Nephron (organoid): ENCODE data around the gene SLC35E2B.

Experiments
- H3K27ac Mint-ChIP-seq, 3 experiments: 2 replicates each; pipeline ENCODE4 v1.8.0; 2020; ENCODE audit warnings: mixed read lengths in 3 of 3, mild to moderate bottlenecking in 2 of 3, moderate library complexity in 1 of 3
- H3K27me3 Mint-ChIP-seq: 2 replicates; pipeline ENCODE4 v1.8.0; 2021; ENCODE audit warnings: low read depth, mild to moderate bottlenecking, moderate library complexity, mixed read lengths
- H3K36me3 Mint-ChIP-seq: 2 replicates; pipeline ENCODE4 v1.8.0; 2020; ENCODE audit warnings: low read depth, mixed read lengths
- H3K4me1 Mint-ChIP-seq: 2 replicates; pipeline ENCODE4 v1.8.0; 2020; ENCODE audit warnings: mixed read lengths
- H3K4me3 Mint-ChIP-seq, 3 experiments: 2 replicates each; pipeline ENCODE4 v1.8.0; 2020; ENCODE audit warnings: mild to moderate bottlenecking in 3 of 3, mixed read lengths in 3 of 3, moderate library complexity in 2 of 3
- H3K9me3 Mint-ChIP-seq: 2 replicates; pipeline ENCODE4 v1.8.0; 2020; ENCODE audit warnings: mixed read lengths
- CTCF ChIP-seq, 3 experiments: fragments of 200-600 bp; sonication (generic); IDR thresholded peaks; one replicate each; pipeline ENCODE4 v1.5.0; 2021; ENCODE audit warnings: antibody characterized with exemption in 3 of 3; ENCODE audit not compliant: unreplicated experiment in 3 of 3

The SLC35E2B gene

GRCh38 chr1:1672181-1672965 is 20.2 kb downstream of the SLC35E2B start:
- peaks cover 30% of the 10 kb centered on the region for H3K36me3 Mint-ChIP-seq

GRCh38 chr1:1671365-1672119 is 21.1 kb downstream of the SLC35E2B start:
- Mint-ChIP-seq H3K9me3 (no peaks in the 10 kb centered on the region), H3K36me3 (peaks cover 32% of the 10 kb centered on the region), H3K4me1 (no peaks in the 10 kb centered on the region), H3K4me3 (no peak overlapping the region), H3K27me3 (peaks cover 3% of the 10 kb centered on the region), H3K27ac (no peak overlapping the region)
- TF ChIP-seq CTCF (IDR thresholded peaks at IDR 0.05; ENCODE audit: unreplicated experiment in 3 of 3) = no peak

More at GRCh38 chr1:1672181-1672965, 20.2 kb downstream of the SLC35E2B start:
- no peak for TF ChIP-seq CTCF (IDR thresholded peaks at IDR 0.05; ENCODE audit: unreplicated experiment in 3 of 3)
- no peaks in the 10 kb centered on the region for H3K4me1 Mint-ChIP-seq
- no peaks in the 10 kb centered on the region for H3K9me3 Mint-ChIP-seq
- H3K27ac Mint-ChIP-seq = no peak overlapping the region
- peaks cover 3% of the 10 kb centered on the region for H3K27me3 Mint-ChIP-seq
- no peak overlapping the region for H3K4me3 Mint-ChIP-seq

GRCh38 chr1:1670866-1671265 is 21.7 kb downstream of the SLC35E2B start:
- no peak for TF ChIP-seq CTCF (IDR thresholded peaks at IDR 0.05; ENCODE audit: unreplicated experiment in 3 of 3)
- Mint-ChIP-seq H3K27me3 (peaks cover 3% of the 10 kb centered on the region), H3K36me3 (peaks cover 36% of the 10 kb centered on the region), H3K9me3 (no peaks in the 10 kb centered on the region), H3K27ac (no peak overlapping the region), H3K4me1 (no peaks in the 10 kb centered on the region), H3K4me3 (no peak overlapping the region)

GRCh38 chr1:1669468-1670440 is 22.8 kb downstream of the SLC35E2B start:
- no peak for TF ChIP-seq CTCF (IDR thresholded peaks at IDR 0.05; ENCODE audit: unreplicated experiment in 3 of 3)
- H3K4me1 Mint-ChIP-seq = no peaks in the 10 kb centered on the region
- no peaks in the 10 kb centered on the region for H3K9me3 Mint-ChIP-seq
- peaks cover 36% of the 10 kb centered on the region for H3K36me3 Mint-ChIP-seq
- H3K27me3 Mint-ChIP-seq = peaks cover 3% of the 10 kb centered on the region
- H3K4me3 Mint-ChIP-seq = no peak overlapping the region
- H3K27ac Mint-ChIP-seq = no peak overlapping the region

- no peak overlapping the region for H3K27ac Mint-ChIP-seq
- no peak for TF ChIP-seq CTCF (IDR thresholded peaks at IDR 0.05; ENCODE audit: unreplicated experiment in 3 of 3)
- H3K27me3 Mint-ChIP-seq = peaks cover 3% of the 10 kb centered on the region
- H3K36me3 Mint-ChIP-seq = peaks cover 30% of the 10 kb centered on the region
- H3K9me3 Mint-ChIP-seq = no peaks in the 10 kb centered on the region
- no peak overlapping the region for H3K4me3 Mint-ChIP-seq
- H3K4me1 Mint-ChIP-seq = no peaks in the 10 kb centered on the region
Observed at GRCh38 chr1:1666526-1666925, 26.1 kb downstream of the SLC35E2B start.
